PC-3 (cell line): Measurements from ENCODE around the gene ACVR1. TPM values are rescaled to one million over a fixed set of nuclear protein-coding genes. Genes with fewer than 3 reads are reported as not detected.

Experiments
- ATAC-seq: fragments of 200-7000 bp; cut with Tn5 transposase; 2 replicates; pipeline ENCODE4 v1.9.1; 2020; ENCODE audit warnings: mild to moderate bottlenecking, moderate library complexity
- BruUV-seq: library from RNA; stranded (reverse); fragments of 400-500 nt; replicated peaks from 2 replicates; lab custom pipeline; 2021; lab: Mats Ljungman, UMichigan
- CTCF ChIA-PET: fragments of 300-600 bp; sonication (Branson Sonifier 250); formaldehyde crosslinking; loops from one replicate; lab custom pipeline; 2022; ENCODE audit warnings: antibody characterized with exemption; lab: Charles Lee
- POLR2A ChIA-PET: fragments of 300-600 bp; sonication (Branson Sonifier 250); formaldehyde crosslinking; loops from one replicate; lab custom pipeline; 2022; ENCODE audit warnings: antibody characterized with exemption; ENCODE audit not compliant: unreplicated experiment; lab: Charles Lee
- DNase-seq: peaks from one replicate; pipeline ENCODE4 v3.0.0-alpha.2; 2015
- H2AFZ ChIP-seq: fragments of 300-600 bp; sonication (generic); 2 replicates; pipeline ENCODE4 v1.6.0; 2016; ENCODE audit warnings: antibody characterized with exemption, low read length
- H3F3A ChIP-seq: fragments of 300-600 bp; sonication (generic); one replicate; pipeline ENCODE4 v1.6.0; 2017; ENCODE audit warnings: antibody characterized with exemption, low read length, control low read depth, mild to moderate bottlenecking; ENCODE audit not compliant: unreplicated experiment
- H3K27ac ChIP-seq: fragments of 300-600 bp; sonication (generic); 2 replicates; pipeline ENCODE4 v1.5.1; 2016; ENCODE audit warnings: mild to moderate bottlenecking, low read length
- H3K27me3 ChIP-seq: fragments of 300-600 bp; sonication (generic); 2 replicates; pipeline ENCODE4 v1.6.1; 2016; ENCODE audit warnings: low read length, mixed read lengths
- H3K36me3 ChIP-seq: fragments of 300-600 bp; sonication (generic); 2 replicates; pipeline ENCODE4 v1.6.1; 2016; ENCODE audit warnings: low read depth, mixed run types, low read length, mixed read lengths
- H3K4me1 ChIP-seq: fragments of 300-600 bp; sonication (generic); 2 replicates; pipeline ENCODE4 v1.5.1; 2016; ENCODE audit warnings: low read length; ENCODE audit not compliant: insufficient read depth
- H3K4me2 ChIP-seq: fragments of 300-600 bp; sonication (generic); 2 replicates; pipeline ENCODE4 v1.6.0; 2016; ENCODE audit warnings: low read length
- H3K4me3 ChIP-seq: fragments of 300-600 bp; sonication (generic); 2 replicates; pipeline ENCODE4 v1.5.1; 2016; ENCODE audit warnings: mild to moderate bottlenecking, low read length, mixed read lengths
- H3K79me2 ChIP-seq: fragments of 300-600 bp; sonication (generic); 2 replicates; pipeline ENCODE4 v1.6.1; 2017; ENCODE audit warnings: low read length, mixed read lengths
- H3K9ac ChIP-seq: fragments of 300-600 bp; sonication (generic); 2 replicates; pipeline ENCODE4 v1.6.0; 2016; ENCODE audit warnings: mild to moderate bottlenecking, low read length
- H3K9me2 ChIP-seq: fragments of 300-600 bp; sonication (generic); replicated peaks from 2 replicates; pipeline ENCODE4 v1.6.1; 2016; ENCODE audit warnings: mixed run types, low read length, mixed read lengths
- H3K9me3 ChIP-seq: fragments of 300-600 bp; sonication (generic); 2 replicates; pipeline ENCODE4 v1.6.1; 2016; ENCODE audit warnings: low read length, mixed read lengths
- H4K20me1 ChIP-seq: fragments of 300-600 bp; sonication (generic); 2 replicates; pipeline ENCODE4 v1.6.1; 2016; ENCODE audit warnings: low read length, mixed read lengths
- CTCF ChIP-seq: fragments of 300-600 bp; sonication (generic); conservative IDR thresholded peaks from 2 replicates; pipeline ENCODE4 v1.5.1; 2017; ENCODE audit warnings: antibody characterized with exemption, low read depth, mild to moderate bottlenecking, low read length
- EZH2 ChIP-seq: fragments of 300-600 bp; sonication (generic); IDR thresholded peaks from one replicate; pipeline ENCODE4 v1.6.1; 2017; ENCODE audit warnings: antibody characterized with exemption, mild to moderate bottlenecking, low read length; ENCODE audit not compliant: unreplicated experiment
- EZH2phosphoT487 ChIP-seq: fragments of 300-600 bp; sonication (generic); IDR thresholded peaks from 2 replicates; pipeline ENCODE4 v1.6.1; 2018; ENCODE audit warnings: mild to moderate bottlenecking, antibody characterized with exemption, low read length, borderline replicate concordance
- intact Hi-C: fragments of 100-400 bp; cut with micrococcal nuclease; formaldehyde crosslinking; loops from 2 replicates; pipeline ENCODE4 v1.9.0; 2023
- total RNA-seq: library from RNA; depleted of rRNA; stranded (reverse); fragments of >200 nt; gene quantifications from 2 replicates; pipeline ENCODE4 v1.2.3, GENCODE V29; 2014

Gene ACVR1
- total RNA-seq, 1 experiment from 2014 or later = 6.7 TPM

GRCh38 chr2:157820193-157820592 lies 55.9 kb downstream of the ACVR1 start:
- no peaks in the 10 kb centered on the region for H3K79me2 ChIP-seq
- no peak overlapping the region for H3K4me3 ChIP-seq
- H3F3A ChIP-seq = no peaks in the 10 kb centered on the region
- no peaks in the 10 kb centered on the region for H3K27me3 ChIP-seq
- no peak overlapping the region for H3K27ac ChIP-seq
- H3K4me2 ChIP-seq = no peak overlapping the region
- BruUV-seq = no TSS peak
- H3K9me3 ChIP-seq = no peaks in the 10 kb centered on the region
- no peaks in the 10 kb centered on the region; the same call in 1 of the 2 replicates for H3K36me3 ChIP-seq
- ChIA-PET CTCF (no interaction called here), POLR2A (no interaction called here)
- no peaks in the 10 kb centered on the region for H4K20me1 ChIP-seq
- DNase-seq (no peak), ATAC-seq (no peak)
- H3K9ac ChIP-seq = no peak overlapping the region
- H3K9me2 ChIP-seq = no peaks in the 10 kb centered on the region
- intact Hi-C loops = no loop called here
- TF ChIP-seq EZH2phosphoT487 (no peak), CTCF (no peak), EZH2 (no peak)
- no peak overlapping the region for H2AFZ ChIP-seq
- H3K4me1 ChIP-seq = no peaks in the 10 kb centered on the region

- Histone ChIP-seq H4K20me1 (no peaks in the 10 kb centered on the region), H3K9me2 (no peaks in the 10 kb centered on the region)
- CTCF ChIA-PET = no interaction called here
Measured at GRCh38 chr2:157819761-157820160, 56.4 kb downstream of the ACVR1 start.

More at GRCh38 chr2:157819761-157820160, 56.4 kb downstream of the ACVR1 start:
- TF ChIP-seq EZH2 = no peak
- TF ChIP-seq EZH2phosphoT487 = no peak
- TF ChIP-seq CTCF = no peak
- no peaks in the 10 kb centered on the region for H3K4me1 ChIP-seq
- H3K36me3 ChIP-seq = no peaks in the 10 kb centered on the region; the same call in 1 of the 2 replicates
- H2AFZ ChIP-seq = no peak overlapping the region
- no TSS peak for BruUV-seq
- DNase-seq (no peak), ATAC-seq (no peak)
- H3K27me3 ChIP-seq = no peaks in the 10 kb centered on the region
- H3F3A ChIP-seq = no peaks in the 10 kb centered on the region
- H3K79me2 ChIP-seq = no peaks in the 10 kb centered on the region
- no peak overlapping the region for H3K9ac ChIP-seq
- H3K27ac ChIP-seq = no peak overlapping the region
- POLR2A ChIA-PET = no interaction called here
- no peak overlapping the region for H3K4me3 ChIP-seq
- no peaks in the 10 kb centered on the region for H3K9me3 ChIP-seq
- intact Hi-C loops = no loop called here
- no peak overlapping the region for H3K4me2 ChIP-seq
